Thyroid gland (tissue), 4 donors: ENCODE results near the gene TRPM2. TPM values are rescaled to one million over a fixed set of nuclear protein-coding genes. Genes with fewer than 3 reads are reported as not detected.

Source experiments
- DNase-seq, 2 donors: peaks; one replicate each; pipeline ENCODE4 v3.0.0-alpha.2; 2019
- H3K27ac ChIP-seq, 3 donors: fragments of 200-600 bp; sonication (generic); 1 replicate in 2 of 3; 2 replicates in 1 of 3; pipeline ENCODE4 v1.5.1; 2016 to 2019; ENCODE audit warnings: mild to moderate bottlenecking in 1 of 3, moderate library complexity in 1 of 3
- H3K27me3 ChIP-seq: fragments of 200-600 bp; sonication (generic); one replicate; pipeline ENCODE4 v1.5.1; 2019
- H3K36me3 ChIP-seq, 2 donors: fragments of 200-600 bp; sonication (generic); one replicate each; pipeline ENCODE4 v1.5.1; 2016 to 2019
- H3K4me1 ChIP-seq, 2 donors: fragments of 200-600 bp; sonication (generic); one replicate each; pipeline ENCODE4 v1.5.1; 2017 to 2019
- H3K4me3 ChIP-seq, 3 donors: fragments of 200-600 bp; sonication (generic); replicated peaks in 1 of 3; 1 replicate in 2 of 3; 2 replicates in 1 of 3; pipeline ENCODE4 v1.5.1; 2016; ENCODE audit warnings: mild to moderate bottlenecking in 1 of 3
- H3K9me3 ChIP-seq: fragments of 200-600 bp; sonication (generic); one replicate; pipeline ENCODE4 v1.5.1; 2017
- POLR2A ChIP-seq, 2 donors: fragments of 450-650 bp; IDR thresholded peaks; one replicate each; pipeline ENCODE4 v1.6.1; 2017; ENCODE audit warnings: antibody characterized with exemption in 2 of 2, mild to moderate bottlenecking in 2 of 2, moderate library complexity in 1 of 2
- WGBS, 2 donors: methylation state at CpG; one replicate each; pipeline ENCODE4 v1.1.5; 2017; 5-methylcytosine and 5-hydroxymethylcytosine counted together
- intact Hi-C: fragments of 100-400 bp; cut with DNase I; formaldehyde crosslinking; loops from one replicate; pipeline ENCODE4 v1.15.1; 2023
- total RNA-seq, 4 donors: library from RNA; depleted of rRNA; stranded (reverse); fragments of >200 nt; gene quantifications; one replicate each; pipeline ENCODE4 v1.2.3, GENCODE V29; 2016
- TF ChIP-seq, protein P1 (sequence below), 6 experiments: fragments of 200-600 bp in 3 of 6; fragments of 450-650 bp in 3 of 6; sonication (generic) in 3 of 6; IDR thresholded peaks; one replicate each; pipeline ENCODE4 v1.5.1; 2016 to 2019; ENCODE audit warnings: antibody characterized with exemption in 6 of 6, mild to moderate bottlenecking in 2 of 6, inconsistent platforms in 1 of 6, moderate library complexity in 1 of 6

TRPM2 gene
- total RNA-seq, 4 donors from 2014 or later: 0.67 to 2.6 (median 0.88) TPM

DNA sequence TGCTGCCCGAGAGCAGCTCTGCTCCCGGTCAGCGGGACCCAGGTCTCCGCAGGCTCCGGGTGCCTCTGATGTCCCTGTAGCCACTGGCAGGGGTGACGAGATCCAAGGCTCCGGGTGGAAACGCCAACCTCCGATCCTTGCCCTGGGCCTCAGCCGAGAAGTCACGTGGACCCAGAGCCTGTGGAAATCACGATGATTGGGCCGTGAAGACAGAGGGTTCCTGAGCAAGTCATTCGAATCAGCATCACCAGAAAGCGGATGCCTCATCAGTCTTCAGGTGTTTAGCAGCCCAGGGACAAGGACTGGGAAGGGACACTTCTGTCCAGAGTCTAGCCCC, 114.4 kb downstream of the TRPM2 start:
- Histone ChIP-seq H3K4me1 (peaks cover 3 to 5% of the 10 kb centered on the region in 2 donors), H3K27ac (no peak overlapping the region), H3K27me3 (no peaks in the 10 kb centered on the region), H3K9me3 (no peaks in the 10 kb centered on the region), H3K36me3 (no peaks in the 10 kb centered on the region), H3K4me3 (no peak overlapping the region)
- no peak for DNase-seq
- WGBS, 2 donors: 91 to 93% methylated on average over 13 to 15 of the region's 15 CpGs
- no peak for TF ChIP-seq POLR2A (IDR thresholded peaks at IDR 0.05)
- TF ChIP-seq, protein P1, sequence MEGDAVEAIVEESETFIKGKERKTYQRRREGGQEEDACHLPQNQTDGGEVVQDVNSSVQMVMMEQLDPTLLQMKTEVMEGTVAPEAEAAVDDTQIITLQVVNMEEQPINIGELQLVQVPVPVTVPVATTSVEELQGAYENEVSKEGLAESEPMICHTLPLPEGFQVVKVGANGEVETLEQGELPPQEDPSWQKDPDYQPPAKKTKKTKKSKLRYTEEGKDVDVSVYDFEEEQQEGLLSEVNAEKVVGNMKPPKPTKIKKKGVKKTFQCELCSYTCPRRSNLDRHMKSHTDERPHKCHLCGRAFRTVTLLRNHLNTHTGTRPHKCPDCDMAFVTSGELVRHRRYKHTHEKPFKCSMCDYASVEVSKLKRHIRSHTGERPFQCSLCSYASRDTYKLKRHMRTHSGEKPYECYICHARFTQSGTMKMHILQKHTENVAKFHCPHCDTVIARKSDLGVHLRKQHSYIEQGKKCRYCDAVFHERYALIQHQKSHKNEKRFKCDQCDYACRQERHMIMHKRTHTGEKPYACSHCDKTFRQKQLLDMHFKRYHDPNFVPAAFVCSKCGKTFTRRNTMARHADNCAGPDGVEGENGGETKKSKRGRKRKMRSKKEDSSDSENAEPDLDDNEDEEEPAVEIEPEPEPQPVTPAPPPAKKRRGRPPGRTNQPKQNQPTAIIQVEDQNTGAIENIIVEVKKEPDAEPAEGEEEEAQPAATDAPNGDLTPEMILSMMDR (IDR thresholded peaks at IDR 0.05): no peak
- intact Hi-C loops: no loop called here

DNA sequence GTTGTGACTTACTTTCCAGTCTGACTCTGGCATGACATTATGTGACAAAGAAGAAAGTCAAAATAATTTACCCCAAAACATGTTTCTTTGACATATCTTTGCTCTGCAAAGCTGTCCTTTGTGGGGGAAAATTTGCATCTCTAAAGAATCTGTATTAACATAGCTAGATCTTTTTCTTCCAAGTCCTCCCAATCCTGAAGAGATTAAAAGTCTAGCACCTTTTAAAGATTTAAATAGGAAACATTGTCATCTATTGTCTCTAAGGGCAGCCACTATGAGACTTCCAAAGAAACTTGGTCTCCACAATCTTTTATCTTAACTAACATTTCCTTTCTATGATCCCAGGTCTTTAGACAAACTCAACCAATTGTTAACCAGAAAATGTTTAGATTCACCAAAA, 117.9 kb downstream of the TRPM2 start:
- Histone ChIP-seq H3K4me3 (no peak overlapping the region), H3K27me3 (no peaks in the 10 kb centered on the region), H3K27ac (no peak overlapping the region), H3K36me3 (no peaks in the 10 kb centered on the region), H3K4me1 (peaks cover 0 to 5% of the 10 kb centered on the region in 2 donors), H3K9me3 (no peaks in the 10 kb centered on the region)
- intact Hi-C loops: no loop called here
- TF ChIP-seq, protein P1 (IDR thresholded peaks at IDR 0.05): no peak
- no peak for TF ChIP-seq POLR2A (IDR thresholded peaks at IDR 0.05)
- no peak for DNase-seq

DNA sequence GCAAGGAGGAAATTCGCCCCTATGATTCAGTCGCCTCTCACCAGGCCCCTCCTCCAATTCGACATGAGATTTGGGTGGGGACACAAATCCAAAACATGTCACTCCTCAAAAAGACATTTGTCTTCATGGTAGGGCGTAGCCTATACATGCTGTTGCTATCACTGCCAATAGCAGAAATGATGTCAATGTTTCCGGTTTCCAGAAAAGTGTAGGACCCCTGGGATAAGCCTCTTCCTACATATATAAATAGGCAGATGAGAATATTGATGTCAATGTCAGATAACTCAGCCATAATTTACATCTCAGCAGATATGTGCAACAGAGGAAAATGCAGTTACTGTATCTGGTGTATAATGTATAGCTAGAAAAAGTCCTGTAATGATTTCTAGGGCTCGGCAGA, 118.6 kb downstream of the TRPM2 start:
- H3K4me3 ChIP-seq: no peak overlapping the region
- no peaks in the 10 kb centered on the region for H3K27me3 ChIP-seq
- no peaks in the 10 kb centered on the region for H3K36me3 ChIP-seq
- WGBS, 2 donors: 87 to 91% methylated on average over 6 of the region's 6 CpGs
- DNase-seq: no peak
- TF ChIP-seq POLR2A (IDR thresholded peaks at IDR 0.05): no peak
- H3K27ac ChIP-seq: no peak overlapping the region
- H3K4me1 ChIP-seq: peaks cover 0 to 5% of the 10 kb centered on the region in 2 donors
- intact Hi-C loops: no loop called here
- H3K9me3 ChIP-seq: no peaks in the 10 kb centered on the region

DNA sequence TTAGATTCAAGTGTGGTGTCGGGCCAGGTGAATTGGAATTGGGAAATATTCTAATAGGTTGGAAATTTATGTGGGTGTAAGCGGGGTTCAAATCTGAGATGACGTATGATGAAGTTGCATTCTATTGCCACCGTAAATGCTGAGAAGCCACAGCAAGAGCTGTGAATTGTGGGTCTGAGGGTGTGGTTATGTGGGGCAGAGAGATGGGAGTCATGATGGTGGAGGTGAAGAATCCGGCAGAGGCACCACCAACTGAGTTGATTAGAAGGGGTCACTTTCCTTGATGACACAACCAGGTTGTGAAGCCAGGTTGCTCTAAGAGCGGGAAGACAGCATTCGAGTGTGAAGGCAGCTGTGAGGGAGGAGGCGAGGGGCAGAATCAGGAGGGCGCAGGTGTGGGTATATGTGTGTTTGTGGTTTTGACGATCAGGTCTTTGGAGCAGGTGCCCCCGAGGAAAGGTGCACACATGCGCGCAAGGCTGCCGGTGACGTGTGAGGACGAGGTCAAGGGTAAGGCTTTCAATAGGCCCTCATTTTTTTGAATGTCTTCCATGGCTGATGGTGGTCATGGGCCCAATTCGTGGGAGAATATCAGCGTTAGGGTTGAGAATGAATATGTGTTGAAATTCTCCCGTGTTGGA, 120.6 kb downstream of the TRPM2 start:
- no peaks in the 10 kb centered on the region for H3K9me3 ChIP-seq
- H3K27me3 ChIP-seq: no peaks in the 10 kb centered on the region
- no peak overlapping the region for H3K4me3 ChIP-seq
- WGBS, 2 donors: 94 to 95% methylated on average over 18 to 19 of the region's 19 CpGs
- H3K36me3 ChIP-seq: no peaks in the 10 kb centered on the region
- H3K27ac ChIP-seq: no peak overlapping the region
- DNase-seq: no peak
- TF ChIP-seq POLR2A (IDR thresholded peaks at IDR 0.05): no peak
- TF ChIP-seq, protein P1 (IDR thresholded peaks at IDR 0.05): no peak
- intact Hi-C loops: no loop called here
- peaks cover 0 to 5% of the 10 kb centered on the region in 2 donors for H3K4me1 ChIP-seq

DNA sequence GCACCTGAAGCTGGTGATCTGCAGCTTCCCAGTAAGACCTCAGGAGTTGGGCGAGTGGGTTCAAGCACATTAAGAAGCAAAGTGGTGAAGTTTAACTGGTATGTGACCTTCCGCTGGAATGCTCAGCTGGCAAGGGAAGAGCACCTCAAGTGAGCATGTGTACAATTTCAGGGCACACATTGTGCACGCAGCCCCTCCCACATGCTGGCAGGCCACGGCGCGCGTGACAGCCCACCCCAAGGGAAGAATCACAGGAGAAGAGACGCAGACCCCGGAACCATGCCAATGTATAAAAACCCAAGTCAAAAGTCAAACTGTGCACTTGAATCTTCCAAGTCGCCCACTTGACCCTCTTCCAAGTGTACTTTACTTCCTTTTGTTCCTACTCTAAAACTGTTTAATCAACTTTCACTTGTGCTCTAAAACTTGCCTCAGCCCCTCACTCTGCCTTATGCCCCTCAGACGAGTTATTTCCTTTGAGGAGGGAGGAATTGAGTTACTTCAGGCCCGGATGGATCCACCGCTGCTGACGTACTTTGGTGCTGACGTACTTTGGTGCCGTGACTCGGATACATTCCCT, 121.9 kb downstream of the TRPM2 start:
- Histone ChIP-seq H3K36me3 (no peaks in the 10 kb centered on the region), H3K27me3 (no peaks in the 10 kb centered on the region), H3K4me1 (peaks cover 0 to 5% of the 10 kb centered on the region in 2 donors), H3K9me3 (no peaks in the 10 kb centered on the region), H3K27ac (peak overlapping the region in 1 of 3 donors; percentile 25), H3K4me3 (no peak overlapping the region)
- peak; percentile 62 to 75 for DNase-seq
- 40 to 56% methylated on average over 17 of the region's 17 CpGs for WGBS, 2 donors
- intact Hi-C loops: no loop called here
- TF ChIP-seq, protein P1 (IDR thresholded peaks at IDR 0.05): no peak
- TF ChIP-seq POLR2A (IDR thresholded peaks at IDR 0.05): no peak
